Measurements from ENCODE around the gene ANAPC16.
"Not testable (repeated sequence)": the region's sequence is repeated elsewhere in the genome, so short reads cannot be mapped to it uniquely, and the experiment has no call there.

Gene ANAPC16

GRCh38 chr10:72245949-72246525, 30.2 kb downstream of the ANAPC16 start:
- no peak for DNase-seq

GRCh38 chr10:72248468-72249151, 32.8 kb downstream of the ANAPC16 start:
- DNase-seq: peak in 3 of 4 experiments; percentile 33 to 49 (median 35)

- DNase-seq: not testable (repeated sequence)
These were observed 33.5 kb downstream of the ANAPC16 start for GRCh38 chr10:72249176-72249862.

- no peak for DNase-seq
These were observed 34.9 kb downstream of the ANAPC16 start for GRCh38 chr10:72250666-72251065.

- no peak for DNase-seq
These were observed 35.8 kb downstream of the ANAPC16 start for GRCh38 chr10:72251635-72252034.

GRCh38 chr10:72252972-72253371, 37.2 kb downstream of the ANAPC16 start:
- DNase-seq: no peak

GRCh38 chr10:72253578-72253977, 37.8 kb downstream of the ANAPC16 start:
- no peak for DNase-seq

- DNase-seq: peak in 1 of 4 experiments; percentile 8
These were observed 39.2 kb downstream of the ANAPC16 start for GRCh38 chr10:72254813-72255568.

GRCh38 chr10:72255977-72256729, 40.3 kb downstream of the ANAPC16 start:
- no peak for DNase-seq

- no peak for DNase-seq
These were observed 41.5 kb downstream of the ANAPC16 start for GRCh38 chr10:72257051-72257892.

GRCh38 chr10:72258617-72259016, 42.8 kb downstream of the ANAPC16 start:
- no peak for DNase-seq

GRCh38 chr10:72259491-72260238, 43.9 kb downstream of the ANAPC16 start:
- DNase-seq: no peak

GRCh38 chr10:72260239-72260975, 44.6 kb downstream of the ANAPC16 start:
- DNase-seq: peak; percentile 49 to 62 (median 60)

GRCh38 chr10:72260976-72261783, 45.4 kb downstream of the ANAPC16 start:
- DNase-seq: no peak

GRCh38 chr10:72261784-72262404, 46.1 kb downstream of the ANAPC16 start:
- no peak for DNase-seq

GRCh38 chr10:72263613-72264241, 47.9 kb downstream of the ANAPC16 start:
- DNase-seq: peak in 2 of 4 experiments; percentile 18 to 33

- no peak for DNase-seq
These were observed 48.7 kb downstream of the ANAPC16 start for GRCh38 chr10:72264536-72264935.

GRCh38 chr10:72265508-72265907, 49.7 kb downstream of the ANAPC16 start:
- no peak for DNase-seq

Measured in activated CD4-positive, CD25-positive, alpha-beta regulatory T cell (primary cell).